ENCODE results near the gene SREBF2.
"Not testable (repeated sequence)": the region's sequence is repeated elsewhere in the genome, so short reads cannot be mapped to it uniquely, and the experiment has no call there.

SREBF2 gene

GRCh38 chr22:41948928-41949296 lies 116.0 kb downstream of the SREBF2 start:
- DNase-seq = not testable (repeated sequence)

DNA sequence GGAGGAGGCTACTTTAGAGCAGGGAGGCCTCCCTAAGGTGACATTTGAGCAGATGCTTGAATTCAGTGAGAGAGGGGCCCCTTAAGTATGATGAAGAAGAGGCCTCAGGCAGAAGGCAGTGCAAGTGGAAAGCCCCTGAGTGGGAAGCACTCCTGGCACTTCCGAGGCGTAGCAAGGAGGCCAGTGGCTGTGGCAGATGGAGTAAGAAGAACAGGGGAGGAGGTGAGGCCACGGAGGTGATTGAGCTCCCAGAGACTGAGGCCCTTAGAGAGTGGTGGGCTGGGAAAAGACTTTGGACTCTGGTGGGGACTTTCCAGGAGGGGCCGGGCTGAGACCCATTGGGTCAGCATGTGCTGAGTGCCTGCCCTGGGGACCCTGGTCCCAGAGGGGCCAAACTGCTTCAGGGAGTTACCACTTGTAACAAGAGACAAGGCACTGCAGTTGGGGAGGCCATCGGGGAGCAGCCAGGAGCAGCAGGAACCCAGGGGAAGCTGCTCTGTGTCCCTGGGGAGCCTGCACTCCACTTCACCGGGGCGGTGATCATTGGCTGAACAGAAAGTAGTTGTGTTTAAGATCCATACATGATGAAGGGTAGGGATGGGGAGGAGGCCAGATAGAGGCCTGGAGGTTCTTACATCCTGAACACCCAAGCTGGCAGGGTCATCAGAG lies 116.5 kb downstream of the SREBF2 start:
- no peak for DNase-seq

DNA sequence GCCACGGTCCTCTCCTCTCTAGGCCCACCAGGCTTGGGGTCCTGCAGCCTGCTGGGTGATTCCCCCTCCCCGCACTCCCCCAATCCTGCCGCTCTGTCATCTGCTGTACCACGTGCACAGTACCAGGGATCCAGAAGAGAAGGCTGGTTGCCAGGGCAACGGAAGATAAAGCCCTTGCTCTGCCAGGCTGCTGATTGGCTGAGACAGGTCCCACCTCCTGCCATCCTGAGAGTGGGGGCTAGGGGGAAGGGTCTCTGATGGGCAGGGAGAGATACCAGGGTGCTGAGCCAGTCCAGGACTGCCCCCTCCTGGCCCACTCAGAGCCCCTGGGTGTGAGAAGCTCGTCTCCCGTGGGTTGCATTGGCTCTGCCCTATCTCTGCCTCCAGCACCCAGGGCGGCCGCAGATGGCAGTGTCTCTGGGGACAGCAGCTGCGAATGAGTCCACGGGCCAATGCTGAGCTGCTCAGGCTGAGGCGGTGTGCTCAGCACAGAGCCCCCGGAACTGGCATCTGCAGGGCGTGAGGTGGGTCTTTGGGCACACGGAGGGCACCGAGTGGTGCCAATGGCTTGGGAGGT lies 119.1 kb downstream of the SREBF2 start, which contains the start of gene SMIM45:
TSS of gene SMIM45 (plus strand) at position 253 of the 577 bp plus-strand sequence.
- no peak for DNase-seq

DNA sequence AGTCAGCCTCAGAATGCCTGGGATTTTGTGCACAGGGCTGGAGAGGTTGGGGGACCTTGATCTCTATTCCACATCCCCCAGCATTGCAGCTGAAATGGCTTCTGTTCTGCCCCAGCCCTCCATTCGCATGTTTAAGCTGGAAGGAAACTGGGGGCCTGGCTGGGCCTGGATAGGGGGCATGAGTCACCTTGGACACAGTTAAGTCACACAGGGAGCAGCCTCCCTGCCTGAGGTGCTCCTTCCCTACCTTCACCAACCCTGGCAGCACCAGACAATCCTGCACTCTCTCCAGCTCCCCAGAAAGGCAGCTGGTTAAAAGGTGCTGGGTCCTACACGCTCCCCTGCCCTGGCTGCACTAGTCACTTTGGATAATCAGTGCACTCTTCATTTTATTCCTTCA lies 119.8 kb downstream of the SREBF2 start:
- no peak for DNase-seq

Data from activated CD4-positive, alpha-beta T cell treated with anti-CD3 and anti-CD28 coated beads, Interleukin-2, amount 50 U/mL, for 1 hour (primary cell).